A204.1 (cell line): ENCODE measurements around the gene ENOX1.

Source experiments
- FAIRE-seq: peaks from 2 replicates; lab custom pipeline; 2012; peaks lifted over from hg19 to GRCh38; lab: Jason Lieb, UNC

The ENOX1 gene

GRCh38 chr13:43484432-43485225 is 302.1 kb downstream of the ENOX1 start:
- FAIRE-seq: no peak

DNA sequence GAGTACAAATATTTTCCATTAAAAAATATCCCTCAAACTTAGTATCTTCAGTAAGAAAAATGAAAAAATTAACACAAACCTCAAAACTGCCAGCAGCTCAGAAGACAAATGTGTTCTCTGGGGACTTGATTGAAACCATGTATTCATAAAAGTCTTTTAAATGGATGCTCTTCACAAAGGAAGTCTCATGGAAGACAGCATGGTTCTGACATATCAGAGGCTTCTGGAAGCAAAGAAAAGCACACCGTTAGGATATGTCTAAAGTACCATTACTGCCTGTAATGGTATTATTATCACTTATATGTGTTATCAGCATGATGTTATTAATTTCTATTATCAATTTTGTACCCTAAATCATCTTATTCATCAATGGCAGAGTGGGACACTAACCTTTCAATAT is 302.8 kb downstream of the ENOX1 start:
- FAIRE-seq: no peak

DNA sequence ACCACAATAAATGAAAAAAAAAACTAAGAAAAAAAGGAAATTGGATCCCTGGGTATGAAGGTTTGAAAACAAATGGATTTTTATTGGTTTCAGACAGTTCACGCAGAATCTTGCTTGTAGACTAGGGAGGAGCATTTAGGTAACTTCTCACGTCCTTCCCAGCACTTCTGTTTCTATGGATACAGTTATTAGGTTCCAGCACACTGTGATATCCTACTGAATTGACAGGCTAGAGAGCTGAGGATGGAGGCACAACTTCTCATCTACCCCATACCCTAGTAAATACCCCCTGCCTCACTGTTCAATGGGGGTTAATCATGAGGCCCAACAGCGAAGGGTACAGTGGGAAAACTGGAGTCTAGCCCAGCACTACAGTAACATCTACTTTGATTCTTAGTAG is 304.1 kb downstream of the ENOX1 start:
- FAIRE-seq: no peak

DNA sequence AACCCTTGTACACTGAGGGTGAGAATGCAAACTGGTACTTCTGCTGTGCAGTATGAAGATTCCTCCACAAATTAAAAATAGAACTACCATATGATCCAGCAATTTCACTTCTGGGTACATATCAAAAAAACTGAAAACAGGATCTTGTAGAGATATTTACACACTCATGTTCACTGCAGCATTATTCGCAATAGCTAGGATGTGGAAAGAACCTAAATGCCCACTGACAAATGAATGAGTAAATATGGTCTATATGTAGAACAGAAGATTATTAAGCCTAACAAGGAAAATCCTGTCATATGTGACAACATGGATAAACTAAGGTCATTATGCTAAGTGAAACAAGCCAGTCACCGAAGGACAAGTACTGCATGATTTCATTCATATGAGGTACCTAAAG is 304.7 kb downstream of the ENOX1 start:
- no peak for FAIRE-seq

- FAIRE-seq: no peak
Measured at GRCh38 chr13:43478902-43479301, 307.9 kb downstream of the ENOX1 start.

DNA sequence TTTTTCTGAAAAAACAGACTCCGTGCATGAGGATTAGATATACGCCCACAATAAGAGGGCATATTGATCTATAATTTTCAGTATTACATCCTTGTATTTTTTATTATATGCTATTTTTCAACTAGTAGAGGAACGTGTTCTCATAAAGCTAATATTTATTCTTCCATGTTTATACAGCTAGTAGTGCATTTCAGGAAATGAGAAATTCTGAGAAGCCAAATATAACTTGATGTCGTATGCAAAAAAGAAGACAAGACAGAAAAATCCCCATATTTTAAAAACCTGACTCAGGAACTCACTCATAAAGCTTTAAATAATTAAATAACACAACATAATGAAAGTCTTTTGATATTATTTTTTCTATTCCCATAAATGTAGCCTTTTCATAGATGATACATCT is 308.6 kb downstream of the ENOX1 start:
- no peak for FAIRE-seq

- no peak for FAIRE-seq
Measured at GRCh38 chr13:43475140-43475539, 311.6 kb downstream of the ENOX1 start.

GRCh38 chr13:43473437-43473836 is 313.3 kb downstream of the ENOX1 start:
- FAIRE-seq: no peak

- FAIRE-seq: no peak
Measured at GRCh38 chr13:43472980-43473379, 313.8 kb downstream of the ENOX1 start.

DNA sequence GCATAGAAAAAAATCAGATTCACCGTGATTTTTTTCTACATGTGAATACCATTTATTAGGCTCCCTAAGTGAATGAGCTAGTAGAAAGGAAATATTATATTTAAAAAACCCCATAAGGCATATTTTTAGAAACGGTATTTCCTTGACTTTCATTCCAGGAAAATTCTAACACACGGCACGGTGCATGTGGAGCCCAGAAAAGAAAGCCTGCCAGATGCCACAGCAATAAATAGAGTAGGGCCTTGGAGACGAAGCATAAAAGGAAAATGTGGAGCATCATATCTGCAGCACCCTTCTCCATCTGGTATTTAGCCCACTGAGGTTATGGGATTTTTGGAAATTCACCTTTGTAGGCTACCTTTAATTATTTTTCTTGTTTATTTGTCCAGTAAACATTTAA is 314.4 kb downstream of the ENOX1 start:
- no peak for FAIRE-seq

GRCh38 chr13:43470610-43471009 is 316.2 kb downstream of the ENOX1 start:
- no peak for FAIRE-seq

- no peak for FAIRE-seq
Measured at GRCh38 chr13:43469791-43470190, 317.0 kb downstream of the ENOX1 start.

DNA sequence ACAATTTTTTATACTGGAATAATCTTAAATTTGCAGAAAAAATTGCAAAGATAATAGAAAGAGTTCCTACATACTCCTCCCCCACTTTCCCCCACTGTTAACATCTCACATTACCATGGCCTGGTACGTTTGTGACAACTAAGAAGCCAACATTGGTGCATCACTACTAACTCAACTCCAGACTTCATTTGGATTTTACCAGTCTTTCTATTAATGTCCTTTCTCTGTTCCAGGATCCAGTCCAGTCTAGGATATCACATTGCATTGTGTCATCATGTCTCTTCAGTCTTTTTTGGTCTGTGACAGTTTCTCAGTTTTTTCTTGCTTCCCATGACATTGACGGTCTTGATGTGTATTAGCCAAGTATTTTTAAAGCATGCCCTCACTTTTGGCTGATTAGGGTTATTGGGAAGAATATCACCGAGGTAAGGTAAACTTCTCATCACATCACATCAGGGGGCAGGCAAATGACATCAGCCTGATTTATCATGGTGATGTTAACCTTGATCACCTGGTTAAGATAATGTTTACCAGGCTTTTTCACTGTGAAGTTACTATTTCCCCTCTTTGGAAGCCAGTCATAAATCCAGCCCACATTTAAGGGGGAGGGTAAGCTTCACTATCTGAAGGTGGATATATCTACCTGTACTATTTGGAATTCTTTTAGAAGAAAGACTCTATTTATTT is 322.1 kb downstream of the ENOX1 start:
- FAIRE-seq: no peak

- no peak for FAIRE-seq
Measured at GRCh38 chr13:43448605-43449336, 338.0 kb downstream of the ENOX1 start.

DNA sequence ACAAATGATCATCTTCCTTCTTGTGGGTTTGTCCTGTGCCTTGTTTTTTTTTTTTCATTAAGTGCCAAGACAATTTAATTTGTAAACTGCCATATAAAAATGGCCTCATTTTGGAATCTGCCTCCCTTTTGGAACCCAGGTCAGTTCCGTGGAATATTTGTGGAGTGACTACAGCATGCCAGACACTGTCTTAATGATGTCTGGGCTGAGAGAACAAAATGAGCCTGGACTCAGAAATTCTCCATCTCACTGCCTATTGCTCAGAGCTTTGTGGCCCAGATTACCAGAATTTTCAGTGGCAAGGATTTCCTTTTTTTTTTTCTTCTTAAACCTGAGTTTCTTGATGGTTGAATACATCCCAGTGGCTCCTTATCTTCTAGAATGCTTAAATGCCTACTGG is 340.6 kb downstream of the ENOX1 start:
- FAIRE-seq: no peak

DNA sequence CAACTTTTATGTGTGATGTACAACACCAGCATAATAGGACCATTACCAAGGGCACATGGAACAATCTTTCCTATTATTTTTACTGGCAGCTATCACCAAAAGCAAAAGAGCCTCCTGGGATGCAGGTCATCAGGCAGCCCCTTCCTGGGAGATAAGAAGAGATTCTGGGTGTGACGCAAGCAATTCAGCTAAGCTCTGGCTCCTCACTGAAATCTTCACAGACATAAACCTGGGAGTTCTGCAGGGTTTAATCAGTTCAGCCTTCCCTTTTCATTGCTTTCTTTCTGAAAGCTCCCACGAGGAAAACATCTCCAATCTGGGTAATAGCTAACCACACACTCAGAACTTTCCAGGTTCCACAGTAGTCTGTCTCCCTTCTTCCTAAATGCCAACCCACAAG is 341.1 kb downstream of the ENOX1 start:
- FAIRE-seq: no peak

DNA sequence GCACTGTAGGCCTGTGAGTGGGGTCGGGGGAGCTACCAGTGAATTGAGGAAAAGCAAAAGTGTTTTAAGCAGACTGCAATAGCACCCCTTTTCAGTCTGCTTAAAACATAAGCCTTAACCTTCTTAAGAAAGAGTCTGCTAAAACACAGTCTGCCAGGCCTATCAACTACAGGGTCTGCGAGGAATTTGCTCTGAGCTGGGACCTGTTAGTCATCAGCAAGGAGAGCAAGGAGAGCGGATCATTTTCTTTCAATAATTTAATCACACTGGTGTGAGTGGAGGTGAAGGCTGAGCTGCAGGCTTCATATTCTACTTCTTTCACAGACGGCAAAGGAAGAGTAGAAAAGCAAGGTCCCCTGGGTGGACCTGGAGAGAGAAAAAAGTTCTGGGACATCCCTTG is 342.7 kb downstream of the ENOX1 start:
- FAIRE-seq: no peak

GRCh38 chr13:43441899-43442499 is 344.8 kb downstream of the ENOX1 start:
- no peak for FAIRE-seq

DNA sequence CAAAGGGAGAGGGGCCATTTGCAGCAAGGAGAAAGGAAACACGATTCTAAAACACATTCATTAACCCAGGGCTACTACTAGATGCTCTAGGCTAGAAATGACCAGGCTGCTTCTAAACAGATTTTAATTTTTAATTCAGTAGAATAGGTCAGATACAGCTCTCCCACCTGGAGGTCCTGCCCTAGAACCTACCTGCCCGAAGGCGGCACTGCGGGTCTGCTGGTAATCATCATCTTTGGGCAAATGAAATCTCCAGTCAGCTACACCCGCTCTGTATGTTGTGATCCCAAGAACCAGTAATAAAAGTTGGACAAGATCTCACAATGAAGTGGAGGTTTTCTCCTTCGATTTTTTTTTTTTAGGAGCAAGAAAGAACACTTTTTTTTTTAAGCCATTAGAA is 345.3 kb downstream of the ENOX1 start:
- FAIRE-seq: no peak

GRCh38 chr13:43434191-43434590 is 352.6 kb downstream of the ENOX1 start:
- no peak for FAIRE-seq

GRCh38 chr13:43433691-43434141 is 353.1 kb downstream of the ENOX1 start:
- no peak for FAIRE-seq

- FAIRE-seq: no peak
Measured at GRCh38 chr13:43432958-43433357, 353.8 kb downstream of the ENOX1 start.

GRCh38 chr13:43431841-43432240 is 354.9 kb downstream of the ENOX1 start:
- FAIRE-seq: no peak
